ENCODE measurements around the gene AKAP13. TPM values are rescaled to one million over a fixed set of nuclear protein-coding genes. Genes with fewer than 3 reads are reported as not detected.
A peak's percentile ranks its signal among the peaks of the same experiment; 100 is the strongest.

The AKAP13 gene
- polyA plus RNA-seq, 1 experiment, result 13.6 TPM

DNA sequence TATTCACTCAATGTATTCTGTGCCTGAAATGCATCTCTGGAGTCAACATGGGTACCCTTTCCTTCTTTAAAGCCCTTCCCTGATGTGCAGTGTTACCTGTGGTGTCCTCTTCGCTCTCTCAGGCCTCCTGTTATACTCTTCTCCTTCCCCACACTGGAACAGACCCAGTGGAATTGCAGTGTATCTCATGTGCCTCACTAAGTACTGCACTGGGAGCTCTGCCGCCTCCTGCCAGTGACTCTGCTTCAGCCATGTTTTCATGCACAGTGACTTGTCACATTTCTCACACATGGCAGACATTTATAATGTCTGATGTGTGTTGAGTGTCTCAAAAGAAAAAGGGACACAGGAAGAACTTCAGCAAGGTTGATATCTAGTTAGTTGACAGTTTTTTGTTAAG lies 223.3 kb downstream of the AKAP13 start:
- ChIA-PET POLR2A (no interaction called here), CTCF (no interaction called here)
- peaks cover 2% of the 10 kb centered on the region for H3K36me3 ChIP-seq (ENCODE audit: control insufficient read depth, insufficient read depth, low read length)
- H3K27me3 ChIP-seq (ENCODE audit: control insufficient read depth, insufficient read depth, low read length), result no peaks in the 10 kb centered on the region
- no peak for TF ChIP-seq CTCF (IDR thresholded peaks at IDR 0.05; ENCODE audit: insufficient read depth, low read depth, low read length)
- DNase-seq (ENCODE audit: low read depth), result no peak
- H3K4me3 ChIP-seq (ENCODE audit: low read depth, low read length), result no peak overlapping the region

DNA sequence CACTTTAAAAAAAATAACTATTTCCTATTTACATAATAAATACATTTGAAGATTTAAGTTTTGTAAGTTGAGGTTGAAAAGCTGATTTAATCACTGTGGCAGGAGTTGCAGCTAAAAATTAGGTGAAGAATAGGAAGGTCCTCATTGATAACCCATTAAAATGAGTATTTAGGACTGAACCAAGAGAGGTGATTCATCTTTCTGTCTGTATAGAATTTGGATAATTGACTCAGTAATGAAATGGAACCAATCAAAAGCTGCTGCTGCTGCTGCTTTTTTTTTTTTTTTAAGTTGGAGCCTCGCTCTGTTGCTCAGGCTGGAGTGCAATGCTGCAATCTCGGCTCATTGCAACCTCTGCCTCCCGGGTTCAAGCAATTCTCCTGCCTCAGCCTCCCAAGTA lies 223.8 kb downstream of the AKAP13 start:
- peaks cover 2% of the 10 kb centered on the region for H3K36me3 ChIP-seq (ENCODE audit: control insufficient read depth, insufficient read depth, low read length)
- no peak overlapping the region for H3K4me3 ChIP-seq (ENCODE audit: low read depth, low read length)
- ChIA-PET POLR2A (interaction anchor here (0.6 kb wide), 1 partner anchor 463 kb away, joined by 5 read pairs; no protein-coding TSS in a partner anchor), CTCF (interaction anchor here (0.7 kb wide), 1 partner anchor 116 kb away, joined by 3 read pairs; no protein-coding TSS in a partner anchor)
- no peak for DNase-seq (ENCODE audit: low read depth)
- no peaks in the 10 kb centered on the region for H3K27me3 ChIP-seq (ENCODE audit: control insufficient read depth, insufficient read depth, low read length)
- no peak for TF ChIP-seq CTCF (IDR thresholded peaks at IDR 0.05; ENCODE audit: insufficient read depth, low read depth, low read length)

- no peaks in the 10 kb centered on the region for H3K27me3 ChIP-seq (ENCODE audit: control insufficient read depth, insufficient read depth, low read length)
- peaks cover 2% of the 10 kb centered on the region for H3K36me3 ChIP-seq (ENCODE audit: control insufficient read depth, insufficient read depth, low read length)
- TF ChIP-seq CTCF (IDR thresholded peaks at IDR 0.05; ENCODE audit: insufficient read depth, low read depth, low read length), result no peak
- POLR2A ChIA-PET, result no interaction called here
- no peak overlapping the region for H3K4me3 ChIP-seq (ENCODE audit: low read depth, low read length)
- DNase-seq (ENCODE audit: low read depth), result no peak
- CTCF ChIA-PET, result interaction anchor here (1.2 to 1.5 kb wide), 3 partner anchors 14 to 275 kb away, joined by 3 to 4 read pairs (median 3); no protein-coding TSS in a partner anchor
Observed at GRCh38 chr15:85606738-85607137, 226.3 kb downstream of the AKAP13 start.

DNA sequence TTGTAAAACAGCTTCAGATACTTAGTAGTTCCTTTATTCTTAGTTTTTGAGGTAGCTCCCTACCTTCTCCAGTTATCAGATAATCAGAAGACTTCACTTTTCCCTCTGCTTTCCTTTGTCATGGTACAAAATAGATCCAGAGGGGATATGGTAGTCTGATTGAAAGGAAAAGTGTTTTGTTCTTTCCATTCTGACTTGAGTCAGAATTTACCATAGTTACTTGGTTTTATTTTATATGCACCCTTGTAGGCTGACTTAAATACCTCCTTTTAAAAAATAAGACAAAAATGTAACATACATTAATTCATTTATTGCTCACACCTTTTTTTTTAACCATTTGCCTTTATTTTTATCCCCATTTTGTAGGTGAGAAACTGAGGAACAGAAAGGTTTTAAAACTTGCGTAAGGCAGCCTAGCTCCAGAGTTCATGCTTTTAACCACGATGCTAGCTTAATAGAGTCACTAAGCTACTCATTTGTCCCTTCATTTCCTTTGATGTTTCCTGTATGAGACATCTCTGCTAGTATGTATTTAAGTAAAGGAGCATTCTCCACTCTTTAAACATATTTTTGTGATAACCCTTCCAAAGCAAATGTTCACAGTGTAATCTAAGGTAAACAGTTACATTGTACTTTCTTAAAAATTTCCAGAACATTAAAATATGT lies 226.9 kb downstream of the AKAP13 start:
- peaks cover 2% of the 10 kb centered on the region for H3K36me3 ChIP-seq (ENCODE audit: control insufficient read depth, insufficient read depth, low read length)
- POLR2A ChIA-PET, result interaction anchor here (0.9 kb wide), 1 partner anchor 12 kb away, joined by 3 read pairs; no protein-coding TSS in a partner anchor
- H3K27me3 ChIP-seq (ENCODE audit: control insufficient read depth, insufficient read depth, low read length), result no peaks in the 10 kb centered on the region
- no peak overlapping the region for H3K4me3 ChIP-seq (ENCODE audit: low read depth, low read length)
- no peak for DNase-seq (ENCODE audit: low read depth)
- CTCF ChIA-PET, result interaction anchor here (0.8 to 1.5 kb wide), 6 partner anchors 10 to 311 kb away, joined by 3 to 5 read pairs (median 4); no protein-coding TSS in a partner anchor
- no peak for TF ChIP-seq CTCF (IDR thresholded peaks at IDR 0.05; ENCODE audit: insufficient read depth, low read depth, low read length)

GRCh38 chr15:85607842-85608241 lies 227.4 kb downstream of the AKAP13 start:
- ChIA-PET POLR2A (interaction anchor here (0.5 to 0.9 kb wide), 3 partner anchors 9 to 26 kb away, joined by 3 to 12 read pairs (median 3); no protein-coding TSS in a partner anchor), CTCF (interaction anchor here (0.6 to 1.5 kb wide), 7 partner anchors 9 to 311 kb away, joined by 3 to 5 read pairs (median 3); no protein-coding TSS in a partner anchor)
- no peaks in the 10 kb centered on the region for H3K27me3 ChIP-seq (ENCODE audit: control insufficient read depth, insufficient read depth, low read length)
- H3K36me3 ChIP-seq (ENCODE audit: control insufficient read depth, insufficient read depth, low read length), result peaks cover 2% of the 10 kb centered on the region
- H3K4me3 ChIP-seq (ENCODE audit: low read depth, low read length), result no peak overlapping the region
- TF ChIP-seq CTCF (IDR thresholded peaks at IDR 0.05; ENCODE audit: insufficient read depth, low read depth, low read length), result no peak
- peak; percentile 62 for DNase-seq (ENCODE audit: low read depth)

All from BJ (cell line).